IPS DF 4.7 (cell line): Measurements from ENCODE around the gene PCNX2.
"Not testable (repeated sequence)": the region's sequence is repeated elsewhere in the genome, so short reads cannot be mapped to it uniquely, and the experiment has no call there.

Source experiments
- DNase-seq: peaks from one replicate; pipeline ENCODE4 v3.0.0-alpha.2; 2013; ENCODE audit warnings: low spot score; ENCODE audit errors: extremely low read depth

Gene PCNX2

DNA sequence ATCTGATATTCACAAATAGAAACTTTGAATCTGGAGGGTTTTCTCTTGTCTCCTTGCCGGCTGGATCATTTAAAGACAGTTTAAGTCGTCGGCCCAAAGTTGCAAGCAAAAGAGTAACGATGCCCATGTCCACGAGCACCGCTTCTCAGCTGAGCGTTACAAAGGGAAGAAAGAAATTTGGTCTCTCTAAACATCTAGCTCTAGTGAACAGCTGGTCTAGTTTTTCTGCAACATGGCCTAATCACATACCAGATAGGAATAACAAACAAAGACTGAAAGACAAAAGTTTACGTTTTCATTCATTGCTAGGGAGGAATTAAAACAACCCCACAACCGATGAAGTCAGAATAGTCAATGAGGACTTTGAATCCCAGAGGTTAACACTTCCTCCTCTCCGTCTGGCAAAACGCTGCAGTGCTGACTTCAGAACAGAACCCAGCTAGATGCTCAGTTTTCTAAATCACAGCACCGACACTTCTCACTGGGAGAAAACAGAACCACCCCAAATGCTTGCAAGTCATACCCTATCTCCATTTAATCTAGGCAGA is 275.7 kb downstream of the PCNX2 start:
- DNase-seq = no peak

DNA sequence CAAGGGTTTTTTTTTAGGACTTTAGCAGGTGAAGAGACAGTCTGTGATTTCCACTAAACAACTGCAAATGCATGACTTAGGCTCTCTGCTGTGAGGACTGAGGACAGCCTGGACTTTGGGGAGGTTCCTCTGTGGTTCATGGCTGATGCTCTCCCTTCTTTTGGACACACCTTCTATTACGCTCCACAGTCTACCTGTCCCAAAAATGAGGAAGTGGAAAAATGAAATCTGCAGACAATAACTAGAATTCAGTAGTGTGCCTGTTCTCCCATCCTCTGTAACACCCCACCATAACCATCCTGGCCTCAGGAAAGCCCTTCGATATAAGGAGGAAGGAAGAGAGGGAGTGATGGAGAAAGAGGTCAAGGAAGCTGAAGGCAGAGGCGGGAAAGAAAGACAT is 276.4 kb downstream of the PCNX2 start:
- no peak for DNase-seq

DNA sequence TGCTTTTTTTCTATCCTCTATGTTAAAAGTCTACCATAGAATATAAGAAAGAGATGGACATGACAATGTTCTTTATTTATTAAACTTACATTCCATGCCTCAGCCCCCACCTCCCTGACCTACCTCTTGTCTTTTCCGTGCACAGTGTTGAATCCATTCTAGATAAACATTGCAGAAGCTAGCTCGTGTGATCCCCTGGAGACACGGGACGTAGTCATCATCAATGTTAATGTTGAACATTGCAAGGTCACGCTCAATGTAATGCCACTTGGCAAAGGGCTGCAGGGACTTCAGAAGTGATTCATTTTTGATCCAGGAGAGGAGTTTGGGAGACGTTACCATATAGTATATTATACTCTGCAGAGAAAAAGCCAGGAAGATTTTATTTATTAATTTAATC is 278.7 kb downstream of the PCNX2 start:
- DNase-seq = no peak

DNA sequence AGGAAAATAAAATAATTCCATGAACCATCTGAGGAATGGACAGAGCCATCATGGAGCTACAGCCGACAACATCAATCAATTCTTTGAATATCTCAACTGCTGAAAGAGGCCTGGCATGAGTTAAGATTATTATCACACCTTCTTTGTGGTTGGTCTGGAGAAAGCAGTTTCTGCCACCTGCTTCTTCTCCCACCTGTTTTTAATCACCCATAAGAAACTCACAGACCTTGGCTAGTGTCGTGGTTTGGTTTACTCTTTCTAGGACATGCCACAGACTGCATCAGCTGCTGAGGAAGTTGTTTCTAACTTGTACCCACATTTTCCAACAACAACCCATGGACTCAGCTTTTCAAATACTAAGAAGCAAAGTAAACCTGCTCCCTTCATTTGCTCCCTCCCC is 279.6 kb downstream of the PCNX2 start:
- DNase-seq = no peak

DNA sequence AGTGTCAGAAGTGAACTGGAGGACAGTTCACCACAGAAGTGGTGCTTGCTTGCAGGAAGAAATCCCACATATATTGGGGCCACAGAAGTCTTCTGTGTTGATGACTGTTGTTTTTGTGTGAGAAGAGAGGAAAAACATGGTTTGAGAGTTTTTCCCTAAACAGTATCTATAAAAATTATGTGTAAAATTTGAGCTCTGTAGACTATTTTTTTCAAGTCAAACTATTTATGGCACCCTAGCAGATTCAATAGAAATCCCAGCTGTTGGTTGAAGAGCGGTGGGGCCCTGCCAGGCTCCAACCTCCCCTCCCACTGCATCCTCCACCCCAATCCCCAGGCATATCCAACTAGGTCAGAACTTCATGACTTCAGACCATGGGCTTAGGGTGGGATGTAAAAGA is 283.5 kb downstream of the PCNX2 start:
- no peak for DNase-seq

DNA sequence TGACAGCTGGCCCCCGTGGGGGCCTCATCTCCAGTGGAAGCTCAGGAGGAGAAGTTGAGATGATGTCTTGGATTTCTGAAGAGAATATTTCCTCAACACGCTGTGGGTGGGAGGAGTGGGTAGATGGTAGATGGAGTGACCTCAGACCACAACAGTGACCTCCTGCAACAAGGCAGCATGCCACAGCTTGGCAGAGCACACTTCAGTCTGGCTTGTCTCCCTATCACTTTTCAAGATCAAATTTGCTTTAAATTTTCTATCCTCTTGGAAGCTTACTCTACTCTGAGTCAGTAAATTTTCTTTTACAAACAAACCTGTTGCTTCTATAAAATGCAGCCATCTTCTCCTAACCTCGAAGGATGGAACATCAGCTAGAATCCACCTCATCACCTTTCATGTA is 285.4 kb downstream of the PCNX2 start:
- DNase-seq = no peak

DNA sequence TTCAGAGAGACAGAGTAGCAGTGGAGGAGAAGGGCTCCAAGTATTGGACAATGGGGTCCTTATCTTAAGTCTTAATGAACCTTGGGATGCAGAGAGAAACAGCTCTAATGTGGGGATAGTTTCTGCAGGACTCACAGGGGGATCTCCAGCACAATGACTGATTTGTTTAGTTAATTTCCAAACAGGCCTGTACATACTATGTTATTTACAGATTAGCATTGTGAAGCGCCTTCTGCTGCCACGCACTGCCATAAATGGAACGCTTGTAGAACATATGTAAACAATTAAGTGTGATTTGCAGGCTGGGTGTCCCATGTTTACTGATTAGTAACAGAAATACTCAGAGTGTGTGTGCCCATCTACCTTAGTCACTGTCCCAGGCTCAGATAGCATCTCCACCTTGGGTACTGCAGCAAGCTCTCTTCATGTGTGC is 289.0 kb downstream of the PCNX2 start:
- no peak for DNase-seq

DNA sequence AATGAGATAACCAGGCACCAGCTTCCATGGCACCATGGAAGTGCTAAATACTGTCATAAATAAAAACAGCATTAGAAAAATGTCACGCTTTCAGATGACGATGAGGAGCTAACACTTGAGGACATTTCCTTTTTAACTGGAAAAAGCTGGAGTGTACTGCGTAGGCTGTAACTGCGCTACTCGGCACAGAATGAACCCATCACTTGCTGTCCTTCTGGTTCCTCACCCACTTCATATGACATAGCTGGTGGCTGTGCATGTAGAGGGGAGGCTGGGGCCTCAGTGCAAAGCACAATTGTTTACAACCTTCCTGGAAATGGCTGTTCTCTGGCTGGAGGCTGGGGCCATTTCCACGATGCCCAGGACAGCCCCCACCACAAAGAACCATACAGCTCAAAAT is 289.4 kb downstream of the PCNX2 start:
- no peak for DNase-seq

DNA sequence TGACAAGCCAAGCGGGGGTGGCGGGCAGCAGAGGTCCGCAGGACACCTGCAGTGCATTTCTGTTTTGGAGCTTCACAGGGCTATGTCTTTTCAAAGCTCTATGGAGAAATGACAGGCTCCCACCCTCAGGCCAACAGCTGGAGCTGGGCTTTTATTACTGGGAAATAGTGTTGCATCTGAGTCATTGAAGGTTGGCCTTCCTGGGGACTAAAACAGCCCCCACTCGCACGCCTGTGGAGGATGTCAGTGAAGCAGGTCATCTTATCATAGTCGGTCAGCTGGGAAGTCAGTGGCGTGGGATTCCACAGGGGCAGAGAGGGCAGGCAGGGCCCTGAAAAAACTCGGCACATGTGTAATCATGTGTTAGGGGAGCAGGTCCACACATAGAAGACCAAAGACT is 289.8 kb downstream of the PCNX2 start:
- no peak for DNase-seq

DNA sequence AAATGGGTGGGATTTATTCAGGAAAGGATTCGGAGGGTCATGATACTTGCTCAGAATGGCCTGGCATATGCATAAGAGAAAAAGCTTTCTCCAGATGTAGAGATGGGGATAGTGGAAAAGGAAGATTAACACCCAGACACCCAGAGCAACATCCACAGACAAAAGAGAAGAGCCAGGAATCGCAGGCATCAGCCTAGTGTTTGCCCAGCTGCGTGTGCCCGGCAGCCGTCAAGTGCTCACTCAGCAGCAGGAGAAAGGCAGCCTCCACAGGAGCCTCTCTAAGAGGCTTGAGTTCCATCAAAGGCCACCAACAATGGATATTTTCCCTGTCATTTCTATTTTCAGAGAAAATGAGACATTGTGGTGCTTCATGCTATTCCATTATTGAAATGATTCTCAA is 290.4 kb downstream of the PCNX2 start:
- no peak for DNase-seq

DNA sequence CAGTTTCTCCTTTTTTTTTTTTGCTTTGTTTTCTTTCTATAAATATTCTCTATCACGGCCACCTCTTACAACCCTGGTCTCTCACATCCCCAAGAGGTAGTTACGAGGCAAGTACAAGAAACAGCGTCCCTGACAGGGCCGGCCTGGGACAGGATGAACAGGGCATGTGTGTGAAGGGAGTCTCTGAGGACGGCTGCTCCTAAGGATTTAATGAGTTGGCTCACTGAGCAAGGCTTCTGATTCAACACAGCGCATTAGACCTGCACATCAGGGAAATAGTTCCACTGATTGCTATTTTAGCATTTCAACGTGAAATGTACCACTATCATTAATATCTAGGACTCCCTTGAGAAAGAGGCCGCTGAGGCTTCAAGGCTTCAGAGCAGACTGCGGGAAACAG is 291.1 kb downstream of the PCNX2 start:
- DNase-seq = no peak

DNA sequence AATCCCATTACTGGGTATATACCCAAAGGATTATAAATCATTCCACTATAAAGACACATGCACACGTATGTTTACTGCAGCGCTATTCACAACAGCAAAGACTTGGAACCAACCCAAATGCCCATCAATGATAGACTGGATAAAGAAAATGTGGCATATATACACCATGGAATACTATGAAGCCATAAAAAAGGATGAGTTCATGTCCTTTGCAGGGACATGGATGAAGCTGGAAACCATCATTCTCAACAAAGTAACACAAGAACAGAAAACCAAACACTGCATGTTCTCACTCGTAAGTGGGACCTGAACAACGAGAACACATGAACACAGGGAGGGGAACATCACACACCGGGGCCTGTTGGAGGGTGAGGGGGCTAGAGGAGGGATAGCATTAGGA is 291.9 kb downstream of the PCNX2 start:
- not testable (repeated sequence) for DNase-seq

DNA sequence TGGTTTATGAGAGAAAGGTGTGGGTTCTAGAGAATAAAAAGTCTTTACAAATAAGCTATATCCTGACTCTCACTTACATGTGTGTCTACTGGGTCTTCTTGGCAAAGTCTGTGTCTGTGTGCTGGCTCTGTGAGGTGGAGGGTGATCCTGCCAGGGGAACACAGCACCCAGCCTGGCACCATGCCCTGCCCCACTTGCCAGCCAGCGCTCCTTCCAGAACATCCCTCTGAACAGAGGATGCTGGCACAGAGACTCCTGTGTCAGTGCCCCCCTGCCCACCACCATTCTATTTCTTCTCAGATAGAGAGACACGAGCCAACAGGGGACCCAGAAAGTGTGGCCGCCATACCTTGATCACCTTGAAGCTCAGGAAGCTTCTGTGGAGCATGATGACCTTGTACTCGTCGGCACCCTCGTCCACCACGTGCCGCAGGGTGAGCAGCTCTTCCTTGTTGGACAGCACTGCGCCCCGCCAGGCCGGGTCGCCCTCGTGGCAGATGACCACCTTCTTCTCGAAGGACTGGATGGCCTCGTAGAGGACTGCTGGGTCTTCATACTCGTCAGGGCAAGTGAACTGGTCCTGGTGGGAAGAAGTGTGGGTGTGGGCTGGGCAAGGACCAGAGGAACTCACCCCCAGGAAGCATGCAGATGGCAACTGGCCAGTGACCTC is 295.4 kb downstream of the PCNX2 start:
- no peak for DNase-seq

DNA sequence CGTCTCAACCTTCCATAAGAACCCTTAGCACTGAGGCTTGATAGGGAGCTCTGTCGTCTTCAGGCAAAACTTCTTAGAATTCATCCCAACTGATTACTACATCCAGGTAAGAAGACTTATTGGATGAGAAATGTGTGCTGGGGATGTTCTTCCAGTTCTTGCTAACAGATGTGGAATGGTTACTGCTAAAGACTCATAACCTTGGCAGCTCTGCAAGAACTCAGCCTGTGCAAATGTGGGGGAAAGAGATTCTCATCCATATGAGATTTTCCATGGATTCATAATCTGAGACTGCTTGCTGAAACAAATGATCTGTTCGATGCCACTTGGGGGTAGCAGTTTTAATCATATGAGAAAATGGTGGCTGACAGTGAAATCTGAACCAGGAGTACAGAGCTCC is 296.9 kb downstream of the PCNX2 start:
- no peak for DNase-seq

DNA sequence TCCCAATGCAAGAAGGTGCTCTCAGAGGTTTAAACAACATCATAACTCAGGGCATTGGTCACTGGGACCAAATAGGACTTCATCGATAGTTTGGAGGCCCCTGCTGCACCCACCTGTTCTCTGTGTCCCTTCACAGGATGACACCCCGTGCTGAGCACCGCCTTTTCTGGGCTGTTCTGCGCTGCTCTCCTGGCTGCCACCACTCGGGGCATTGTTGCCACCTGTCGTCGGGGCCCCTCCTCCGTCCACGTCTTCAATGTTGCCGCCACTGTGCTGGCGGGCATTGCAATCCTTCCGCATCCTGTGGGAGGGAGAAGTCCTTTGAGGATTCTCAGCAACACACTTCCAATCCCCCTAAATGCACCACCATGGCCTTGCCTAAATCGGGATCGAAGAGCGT is 297.4 kb downstream of the PCNX2 start:
- DNase-seq = no peak

DNA sequence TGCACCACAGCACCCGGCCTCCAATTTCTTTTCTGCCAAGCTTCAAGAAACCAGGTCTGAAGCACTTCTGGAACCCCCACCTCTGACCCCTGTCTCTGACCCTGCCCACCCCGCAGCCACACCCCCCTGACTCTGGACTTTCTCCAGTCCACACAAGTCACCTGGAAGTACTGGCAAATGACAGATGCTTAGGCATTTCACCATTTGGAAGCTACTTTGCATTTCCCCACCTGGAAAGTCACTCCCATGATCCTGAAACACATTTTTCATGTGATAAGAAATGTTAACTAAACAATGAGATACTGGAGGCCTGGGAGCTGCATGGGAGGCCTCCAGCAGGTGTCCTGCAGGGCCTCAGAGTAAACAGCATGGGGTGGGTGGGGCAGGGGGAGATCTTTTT is 299.4 kb downstream of the PCNX2 start:
- DNase-seq = no peak

DNA sequence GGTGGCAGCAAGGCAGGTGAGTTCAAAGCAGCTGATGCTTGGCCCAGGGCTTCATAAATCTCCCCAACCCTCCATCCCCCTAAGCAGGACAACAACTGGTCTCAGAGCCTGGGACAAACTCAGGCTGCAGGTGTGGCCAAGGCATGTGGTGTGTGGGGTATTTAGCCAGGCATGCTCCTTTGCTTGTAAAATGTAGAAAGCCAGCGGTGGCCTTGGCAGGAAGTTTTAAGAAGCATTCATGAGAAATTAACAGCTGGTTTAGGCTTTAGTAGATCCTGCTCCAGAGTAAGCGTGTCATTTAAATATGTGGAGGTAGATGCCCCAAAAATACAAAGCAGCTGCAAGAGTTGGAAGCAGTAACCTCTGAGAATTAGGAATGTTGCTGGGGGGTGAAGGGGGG is 300.3 kb downstream of the PCNX2 start:
- DNase-seq = no peak

DNA sequence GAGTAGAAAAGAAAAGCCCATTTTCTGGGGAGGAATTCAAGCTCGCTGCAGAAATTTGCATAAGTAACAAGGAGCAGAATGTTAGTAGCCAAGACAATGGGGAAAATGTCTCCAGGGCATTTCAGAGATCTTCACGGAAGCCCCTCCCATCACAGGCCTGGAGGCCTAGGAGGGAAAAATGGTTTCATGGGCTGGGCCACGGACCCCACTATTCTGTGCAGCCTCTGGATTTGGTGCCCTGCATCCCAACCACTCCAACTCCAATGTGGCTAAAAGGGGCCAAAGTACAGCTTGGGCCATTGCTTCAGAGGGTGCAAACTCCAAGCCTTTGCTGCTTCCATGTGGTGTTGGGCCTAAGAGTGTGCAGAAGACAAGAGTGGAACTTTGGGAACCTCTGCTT is 302.0 kb downstream of the PCNX2 start:
- no peak for DNase-seq

DNA sequence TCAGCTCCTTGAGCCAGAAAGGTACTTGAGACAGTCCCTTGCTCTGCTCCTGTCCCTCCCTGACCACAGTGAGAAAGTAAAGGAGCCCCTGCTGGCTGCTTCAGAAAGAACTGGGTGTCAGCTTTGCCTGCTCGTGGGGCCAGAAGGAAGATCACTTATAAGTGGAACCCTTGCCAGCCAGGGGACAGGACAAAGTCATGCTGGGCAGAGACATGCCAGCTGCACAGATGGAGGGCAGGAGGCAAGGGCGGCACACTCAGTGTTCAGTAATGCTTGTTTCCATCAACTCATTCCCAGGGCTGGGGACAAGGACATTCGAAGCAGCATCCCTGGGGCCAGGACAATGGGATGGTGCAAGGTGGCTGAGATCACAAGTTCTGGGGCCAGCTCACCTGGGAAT is 303.3 kb downstream of the PCNX2 start:
- no peak for DNase-seq

DNA sequence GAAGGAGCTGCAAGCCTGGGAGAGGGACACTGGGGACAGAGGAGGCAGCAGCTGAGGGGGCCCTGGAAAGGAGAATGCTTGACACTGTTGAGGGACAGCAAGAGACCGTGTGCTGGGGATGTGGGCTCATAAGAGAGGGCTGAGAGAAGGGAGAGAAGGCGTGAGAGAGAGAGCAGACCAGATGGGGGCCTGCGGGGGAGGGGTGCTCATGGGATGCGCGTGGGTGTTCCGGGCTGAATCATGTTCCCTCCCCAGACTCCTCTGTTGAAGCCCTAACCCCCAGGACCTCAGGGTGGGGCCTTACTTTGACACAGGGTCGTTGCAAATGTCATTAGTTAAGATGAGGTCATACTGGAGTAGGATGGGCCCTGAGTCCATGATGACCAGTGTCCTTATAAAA is 304.3 kb downstream of the PCNX2 start:
- no peak for DNase-seq

DNA sequence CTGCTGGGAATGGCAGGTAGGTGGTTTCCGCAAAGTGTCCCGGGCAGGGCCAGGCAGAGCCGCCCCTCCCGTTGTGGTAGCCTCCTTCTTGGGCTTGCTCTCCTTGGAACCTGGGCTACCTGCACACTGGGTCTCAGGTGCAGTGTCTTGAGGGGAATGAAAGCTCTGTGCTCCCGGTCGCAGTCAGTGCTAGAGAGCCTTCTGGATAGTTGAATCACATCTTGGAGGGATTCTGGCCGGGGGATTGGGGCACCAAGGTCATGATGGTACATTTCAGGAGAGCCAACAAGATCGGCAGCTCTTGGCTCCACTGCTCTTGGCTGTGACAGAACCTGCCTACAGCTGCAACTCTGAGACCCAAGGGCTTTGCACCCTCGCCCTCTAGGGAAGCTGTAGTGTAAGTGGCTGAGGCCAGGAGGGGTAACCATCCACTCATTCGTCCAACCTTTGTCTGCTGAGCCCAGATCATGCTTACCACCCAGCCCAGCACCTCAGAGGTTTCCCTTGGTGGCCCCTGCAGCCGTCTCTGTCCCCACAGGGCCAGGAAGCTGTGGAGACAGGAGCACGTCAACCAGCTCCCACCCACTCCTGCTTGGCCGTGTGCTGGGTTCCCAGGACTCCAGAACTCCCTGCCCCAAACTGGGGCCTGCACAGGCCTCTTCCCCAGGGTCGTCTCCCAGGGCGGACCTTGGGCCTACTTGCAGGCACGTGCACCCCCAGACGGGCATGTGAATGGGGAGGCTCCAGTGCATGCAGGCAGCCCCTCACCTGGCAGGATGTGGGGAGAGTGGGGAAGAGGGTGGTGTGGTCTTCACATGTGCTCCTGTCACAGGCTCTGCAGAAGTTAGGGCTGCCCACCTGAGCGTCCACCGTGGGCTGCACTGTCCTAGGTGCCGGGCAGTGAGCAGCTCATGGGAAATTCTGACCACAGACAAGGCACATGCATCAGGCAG is 305.1 kb downstream of the PCNX2 start:
- no peak for DNase-seq

DNA sequence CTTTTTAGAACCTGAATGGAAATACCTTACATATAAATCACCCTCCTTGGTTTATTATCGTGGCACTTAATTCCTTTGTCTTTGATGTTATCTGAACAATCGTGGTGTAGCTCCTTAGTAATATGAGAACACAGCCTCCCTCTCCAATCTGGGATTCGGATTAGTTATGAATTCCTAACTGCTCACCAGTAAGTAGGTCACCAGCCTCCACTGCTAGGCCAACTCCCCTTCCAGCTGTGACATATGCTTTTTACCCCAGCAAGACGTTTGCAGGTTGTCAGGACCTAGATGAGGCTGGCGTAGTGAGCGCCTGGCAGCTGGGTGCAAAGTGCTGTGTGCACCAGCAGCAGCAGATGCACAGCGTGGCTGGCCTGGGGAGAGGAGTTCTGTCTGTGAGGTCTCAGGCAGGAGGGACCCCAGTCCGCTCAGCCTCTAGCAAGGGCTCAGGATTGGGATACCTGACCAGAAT is 306.9 kb downstream of the PCNX2 start:
- no peak for DNase-seq

DNA sequence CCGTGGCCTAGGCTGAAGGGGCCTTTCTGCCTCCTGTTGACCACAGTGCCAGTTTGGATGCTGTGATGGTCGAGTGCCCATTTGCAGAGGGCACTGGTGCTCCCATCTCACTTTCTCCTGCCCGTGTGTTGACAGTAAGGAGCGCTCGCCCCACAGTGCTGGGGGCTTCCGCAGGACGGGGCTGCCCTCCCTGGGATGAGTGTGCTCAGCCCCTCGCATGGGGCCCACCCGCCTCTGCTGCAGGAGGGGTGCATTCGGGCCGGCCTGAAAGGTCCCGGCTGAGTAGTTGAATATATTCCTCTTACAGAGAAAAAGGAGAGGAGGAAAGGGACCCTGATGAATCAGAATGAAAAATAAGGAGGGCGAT is 307.8 kb downstream of the PCNX2 start:
- no peak for DNase-seq
